Measurements from ENCODE around the gene MMS22L. TPM values are rescaled to one million over a fixed set of nuclear protein-coding genes. Genes with fewer than 3 reads are reported as not detected.
"Not testable (repeated sequence)": the region's sequence is repeated elsewhere in the genome, so short reads cannot be mapped to it uniquely, and the experiment has no call there.

MMS22L gene
- total RNA-seq, 2 donors from 2014 or later, result 40.9 to 62.0 TPM

DNA sequence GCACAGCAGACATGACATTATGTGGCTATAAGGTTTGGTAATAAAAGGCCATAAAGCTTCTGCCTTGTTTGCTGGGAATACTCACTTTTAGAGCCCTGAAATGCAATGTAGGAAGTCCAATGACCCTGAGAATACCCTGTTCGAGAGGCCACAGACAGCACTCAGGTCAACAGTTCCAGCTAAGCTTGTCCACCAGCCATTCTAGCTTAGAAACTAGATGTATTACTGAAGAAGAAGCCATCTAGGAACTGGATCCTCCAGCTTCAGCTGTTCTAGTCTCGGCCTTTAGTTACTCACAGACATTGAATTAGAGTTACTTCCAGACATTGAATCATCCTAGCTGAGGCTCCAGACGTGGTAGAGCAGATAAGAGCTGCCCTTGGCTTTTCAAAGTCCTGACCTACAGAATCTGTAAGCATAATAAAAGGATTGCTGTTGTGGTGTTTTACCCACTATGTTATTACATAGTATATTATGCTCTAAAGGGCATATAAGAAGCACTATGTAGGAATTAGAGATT is 84.9 kb downstream of the MMS22L start:
- Mint-ChIP-seq H3K9me3 (no peaks in the 10 kb centered on the region), H3K36me3 (ENCODE audit: low read depth) (peaks cover 12% of the 10 kb centered on the region), H3K27ac (no peak overlapping the region), H3K4me1 (no peaks in the 10 kb centered on the region), H3K4me3 (no peak overlapping the region), H3K27me3 (no peaks in the 10 kb centered on the region)
- no peak for ATAC-seq (replicated peaks)

- Mint-ChIP-seq H3K4me3 (no peak overlapping the region), H3K27ac (no peak overlapping the region), H3K4me1 (no peaks in the 10 kb centered on the region), H3K27me3 (no peaks in the 10 kb centered on the region), H3K36me3 (ENCODE audit: low read depth) (peaks cover 7% of the 10 kb centered on the region), H3K9me3 (no peaks in the 10 kb centered on the region)
- no peak for ATAC-seq (replicated peaks)
Observed at GRCh38 chr6:97195117-97195516, 87.9 kb downstream of the MMS22L start.

DNA sequence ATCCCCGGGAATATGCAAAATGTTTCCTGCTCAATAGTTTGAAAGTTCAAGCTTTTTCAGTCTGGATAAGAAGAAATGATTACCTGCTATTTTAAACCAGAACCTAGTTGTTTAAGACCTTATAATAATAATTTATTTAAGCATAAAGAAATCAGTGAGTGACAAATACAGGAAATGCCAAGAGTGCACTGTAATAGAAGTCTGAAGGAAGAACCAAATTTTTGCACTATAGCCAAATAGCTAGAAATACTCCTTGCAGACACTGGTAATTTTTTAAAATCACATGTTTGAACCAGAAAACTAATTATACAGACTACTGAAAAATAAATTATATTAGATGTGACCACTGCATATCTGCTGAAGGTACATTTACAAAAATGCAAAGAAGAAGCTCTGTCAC is 93.2 kb downstream of the MMS22L start:
- H3K27me3 Mint-ChIP-seq, result no peaks in the 10 kb centered on the region
- H3K4me1 Mint-ChIP-seq, result no peaks in the 10 kb centered on the region
- ATAC-seq (replicated peaks), result no peak
- no peak overlapping the region for H3K27ac Mint-ChIP-seq
- peaks cover 7% of the 10 kb centered on the region for H3K36me3 Mint-ChIP-seq (ENCODE audit: low read depth)
- H3K4me3 Mint-ChIP-seq, result no peak overlapping the region
- H3K9me3 Mint-ChIP-seq, result no peaks in the 10 kb centered on the region

DNA sequence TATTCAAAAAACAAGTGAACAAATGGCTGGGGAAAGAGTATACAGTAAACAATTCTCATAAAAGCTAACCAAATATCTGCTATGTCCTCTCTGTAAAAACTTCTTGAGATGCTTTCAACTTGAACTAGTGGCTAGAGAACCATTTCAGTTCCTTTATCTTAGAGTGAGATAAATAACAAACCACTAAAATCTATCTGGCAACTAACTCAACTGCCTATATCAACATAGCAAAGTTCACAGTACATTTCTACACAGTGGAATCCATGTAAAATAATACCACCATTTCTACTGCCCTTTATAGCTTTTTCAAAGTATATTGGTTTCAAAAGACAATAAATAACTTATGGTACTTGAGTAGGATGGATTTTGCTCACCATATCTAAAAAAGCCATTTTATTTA is 95.1 kb downstream of the MMS22L start:
- H3K4me3 Mint-ChIP-seq, result no peak overlapping the region
- H3K36me3 Mint-ChIP-seq (ENCODE audit: low read depth), result no peaks in the 10 kb centered on the region
- ATAC-seq (replicated peaks), result no peak
- H3K27ac Mint-ChIP-seq, result no peak overlapping the region
- no peaks in the 10 kb centered on the region for H3K27me3 Mint-ChIP-seq
- H3K9me3 Mint-ChIP-seq, result no peaks in the 10 kb centered on the region
- no peaks in the 10 kb centered on the region for H3K4me1 Mint-ChIP-seq

DNA sequence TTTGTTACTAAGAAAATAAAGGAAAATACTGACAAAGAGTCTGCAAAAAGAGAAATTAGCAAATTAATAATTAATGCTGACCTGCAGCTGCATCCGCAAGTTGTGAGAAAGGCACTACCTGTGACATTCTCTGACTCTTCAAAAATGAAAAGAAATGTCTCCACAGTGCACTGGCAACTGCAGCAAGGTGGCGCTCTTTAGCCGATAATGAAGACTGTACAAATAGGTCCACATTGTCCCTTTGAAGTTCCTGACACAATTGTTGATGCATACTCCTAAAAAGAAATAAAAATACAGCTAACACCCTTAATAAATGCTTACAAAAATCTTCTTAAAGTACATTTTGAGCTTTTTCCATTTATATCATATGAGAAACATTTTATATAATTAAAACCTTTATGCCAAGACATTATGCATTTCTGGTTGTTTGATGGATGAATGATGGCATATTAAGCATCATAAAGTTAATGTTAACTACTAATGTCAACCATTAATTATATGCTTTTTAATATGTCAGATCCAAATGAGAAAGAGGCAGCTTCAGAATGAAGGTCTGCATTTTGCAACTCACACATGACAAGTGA is 96.5 kb downstream of the MMS22L start:
- Mint-ChIP-seq H3K36me3 (ENCODE audit: low read depth) (peaks cover 4% of the 10 kb centered on the region), H3K27ac (no peak overlapping the region)

GRCh38 chr6:97177905-97178304 is 105.1 kb downstream of the MMS22L start:
- Mint-ChIP-seq H3K9me3 (no peaks in the 10 kb centered on the region), H3K27me3 (no peaks in the 10 kb centered on the region), H3K27ac (no peak overlapping the region), H3K36me3 (ENCODE audit: low read depth) (peaks cover 54% of the 10 kb centered on the region), H3K4me3 (no peak overlapping the region), H3K4me1 (no peaks in the 10 kb centered on the region)
- ATAC-seq (replicated peaks), result no peak

More for the DNA sequence above, 96.5 kb downstream of the MMS22L start:
- Mint-ChIP-seq H3K9me3 (no peaks in the 10 kb centered on the region), H3K4me3 (no peak overlapping the region), H3K27me3 (no peaks in the 10 kb centered on the region), H3K4me1 (no peaks in the 10 kb centered on the region)
- peak; percentile 66 for ATAC-seq (replicated peaks)

GRCh38 chr6:97176468-97176867 is 106.5 kb downstream of the MMS22L start:
- H3K4me1 Mint-ChIP-seq, result no peaks in the 10 kb centered on the region
- H3K4me3 Mint-ChIP-seq, result no peak overlapping the region
- H3K27ac Mint-ChIP-seq, result no peak overlapping the region
- H3K27me3 Mint-ChIP-seq, result no peaks in the 10 kb centered on the region
- H3K36me3 Mint-ChIP-seq (ENCODE audit: low read depth), result peaks cover 64% of the 10 kb centered on the region
- no peak for ATAC-seq (replicated peaks)
- no peaks in the 10 kb centered on the region for H3K9me3 Mint-ChIP-seq

- no peak overlapping the region for H3K27ac Mint-ChIP-seq
- ATAC-seq (replicated peaks), result no peak
- H3K4me3 Mint-ChIP-seq, result no peak overlapping the region
- no peaks in the 10 kb centered on the region for H3K27me3 Mint-ChIP-seq
- H3K4me1 Mint-ChIP-seq, result no peaks in the 10 kb centered on the region
- no peaks in the 10 kb centered on the region for H3K9me3 Mint-ChIP-seq
- peaks cover 64% of the 10 kb centered on the region for H3K36me3 Mint-ChIP-seq (ENCODE audit: low read depth)
Observed at GRCh38 chr6:97175806-97176205, 107.2 kb downstream of the MMS22L start.

- peaks cover 64% of the 10 kb centered on the region for H3K36me3 Mint-ChIP-seq (ENCODE audit: low read depth)
- H3K27ac Mint-ChIP-seq, result no peak overlapping the region
- H3K9me3 Mint-ChIP-seq, result no peaks in the 10 kb centered on the region
- H3K4me1 Mint-ChIP-seq, result no peaks in the 10 kb centered on the region
- no peak overlapping the region for H3K4me3 Mint-ChIP-seq
- H3K27me3 Mint-ChIP-seq, result no peaks in the 10 kb centered on the region
- ATAC-seq (replicated peaks), result no peak
Observed at GRCh38 chr6:97174471-97174870, 108.5 kb downstream of the MMS22L start.

DNA sequence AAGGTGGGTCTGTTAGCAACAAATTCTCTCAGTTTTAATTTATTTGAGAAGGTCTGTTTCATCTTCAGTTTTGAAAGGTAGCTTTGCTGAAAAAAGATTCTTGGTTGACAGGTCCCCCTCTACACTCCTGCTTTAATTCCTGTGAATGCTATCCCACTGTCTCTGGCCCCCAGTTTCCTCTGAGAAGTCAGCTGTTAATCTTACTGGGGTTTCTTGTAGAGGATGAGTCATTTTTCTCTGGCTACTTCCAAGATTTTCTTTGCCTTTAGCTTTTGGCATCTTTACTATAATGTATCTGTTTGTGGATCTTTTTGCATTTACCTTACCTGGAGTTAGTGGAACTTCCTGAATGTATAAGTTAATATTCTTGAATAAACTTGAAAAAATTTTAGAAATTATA is 122.7 kb downstream of the MMS22L start:
- H3K9me3 Mint-ChIP-seq, result no peaks in the 10 kb centered on the region
- H3K27ac Mint-ChIP-seq, result no peak overlapping the region
- no peaks in the 10 kb centered on the region for H3K27me3 Mint-ChIP-seq
- H3K36me3 Mint-ChIP-seq (ENCODE audit: low read depth), result peaks cover 58% of the 10 kb centered on the region
- H3K4me3 Mint-ChIP-seq, result no peak overlapping the region
- no peaks in the 10 kb centered on the region for H3K4me1 Mint-ChIP-seq
- ATAC-seq (replicated peaks), result no peak

GRCh38 chr6:97155447-97155846 is 127.6 kb downstream of the MMS22L start:
- H3K4me1 Mint-ChIP-seq; H3K4me3 Mint-ChIP-seq; ATAC-seq (replicated peaks); H3K9me3 Mint-ChIP-seq; H3K27me3 Mint-ChIP-seq; H3K27ac Mint-ChIP-seq: not testable (repeated sequence)
- H3K36me3 Mint-ChIP-seq (ENCODE audit: low read depth), result peaks cover 32% of the 10 kb centered on the region

DNA sequence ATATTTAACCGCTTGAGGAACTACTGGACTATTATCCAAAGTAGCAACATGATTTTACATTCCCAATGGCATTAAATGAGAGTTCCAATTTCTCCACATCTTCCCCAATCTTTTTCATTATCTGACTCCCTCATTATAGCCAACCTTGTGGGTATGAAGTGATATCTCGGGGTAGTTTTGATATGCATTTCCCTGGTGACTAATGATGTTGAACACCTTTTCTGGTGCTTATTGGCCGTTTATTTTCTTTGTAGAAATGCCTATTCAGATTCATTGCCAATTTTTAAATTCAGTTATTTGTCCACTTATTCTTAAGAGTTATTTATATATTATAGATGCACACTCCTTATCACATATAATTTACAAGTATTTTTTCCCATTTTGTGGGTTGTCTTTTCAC is 129.0 kb downstream of the MMS22L start:
- H3K9me3 Mint-ChIP-seq, result no peaks in the 10 kb centered on the region
- peaks cover 35% of the 10 kb centered on the region for H3K36me3 Mint-ChIP-seq (ENCODE audit: low read depth)
- ATAC-seq (replicated peaks), result no peak
- no peak overlapping the region for H3K27ac Mint-ChIP-seq
- H3K4me1 Mint-ChIP-seq, result no peaks in the 10 kb centered on the region
- no peak overlapping the region for H3K4me3 Mint-ChIP-seq
- no peaks in the 10 kb centered on the region for H3K27me3 Mint-ChIP-seq

DNA sequence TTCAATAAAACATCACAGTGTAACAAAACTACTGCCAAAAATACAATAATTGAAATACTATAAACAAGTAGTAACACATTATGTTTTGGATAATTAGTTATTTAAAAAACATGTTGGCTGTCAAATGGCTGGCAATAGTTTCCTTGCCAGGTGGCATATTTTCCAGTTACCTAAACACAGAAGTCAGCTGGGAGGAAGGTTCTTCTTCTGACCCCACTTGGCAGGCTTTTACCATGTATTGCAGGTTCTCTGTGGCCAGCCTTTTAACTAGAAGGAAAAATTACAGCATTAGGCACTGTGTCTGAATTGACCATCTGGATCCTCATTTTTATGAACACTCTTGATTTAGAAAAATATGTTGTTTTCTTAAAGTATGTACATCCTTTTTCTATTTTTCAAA is 131.4 kb downstream of the MMS22L start:
- Mint-ChIP-seq H3K9me3 (no peaks in the 10 kb centered on the region), H3K27ac (no peak overlapping the region), H3K36me3 (ENCODE audit: low read depth) (peaks cover 36% of the 10 kb centered on the region), H3K4me1 (no peaks in the 10 kb centered on the region), H3K4me3 (no peak overlapping the region), H3K27me3 (no peaks in the 10 kb centered on the region)
- no peak for ATAC-seq (replicated peaks)

DNA sequence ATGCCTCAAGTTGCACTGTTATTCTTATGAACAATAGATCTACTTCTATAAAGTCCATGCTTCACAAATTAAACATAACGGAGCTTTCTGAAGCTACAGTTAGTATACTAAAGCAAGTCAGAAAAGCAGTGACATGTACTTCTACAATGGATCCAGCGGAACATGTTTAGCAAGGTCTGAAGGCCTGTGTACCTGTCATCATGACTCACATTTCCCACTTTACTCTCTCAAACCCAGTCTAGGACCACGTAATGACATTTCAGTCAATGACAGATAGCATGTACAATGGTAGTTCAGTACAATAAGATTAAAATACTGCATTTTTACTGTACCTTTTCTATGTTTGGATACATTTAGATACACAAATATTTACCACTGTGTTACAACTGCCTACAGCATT is 132.1 kb downstream of the MMS22L start:
- Mint-ChIP-seq H3K4me3 (no peak overlapping the region), H3K36me3 (ENCODE audit: low read depth) (peaks cover 38% of the 10 kb centered on the region), H3K9me3 (no peaks in the 10 kb centered on the region), H3K4me1 (no peaks in the 10 kb centered on the region), H3K27ac (no peak overlapping the region), H3K27me3 (no peaks in the 10 kb centered on the region)
- ATAC-seq (replicated peaks), result no peak

DNA sequence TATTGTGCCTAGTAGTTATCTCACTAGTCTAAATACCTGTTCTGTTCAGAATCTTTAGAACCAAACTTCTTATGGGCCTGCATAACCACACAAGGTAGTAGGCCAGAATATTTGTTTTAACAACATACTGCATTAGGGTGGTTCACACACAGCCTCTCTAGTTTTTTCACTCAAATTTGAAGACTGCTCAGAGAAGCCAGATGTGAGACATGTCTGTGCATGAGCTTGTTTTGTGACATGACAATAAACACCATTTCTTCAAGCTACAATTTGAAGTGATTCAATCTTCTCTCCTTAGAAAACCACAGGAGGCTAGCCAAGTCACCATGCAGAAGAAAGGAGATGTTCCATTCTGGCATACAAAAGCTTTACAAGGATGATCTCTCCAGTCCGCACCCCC is 135.6 kb downstream of the MMS22L start:
- Mint-ChIP-seq H3K9me3 (no peaks in the 10 kb centered on the region), H3K36me3 (ENCODE audit: low read depth) (peaks cover 47% of the 10 kb centered on the region), H3K4me3 (no peak overlapping the region), H3K27me3 (no peaks in the 10 kb centered on the region), H3K27ac (no peak overlapping the region), H3K4me1 (no peaks in the 10 kb centered on the region)
- ATAC-seq (replicated peaks), result no peak

GRCh38 chr6:97145691-97146090 is 137.3 kb downstream of the MMS22L start:
- ATAC-seq (replicated peaks), result no peak
- H3K9me3 Mint-ChIP-seq, result no peaks in the 10 kb centered on the region
- H3K4me3 Mint-ChIP-seq, result no peak overlapping the region
- no peaks in the 10 kb centered on the region for H3K27me3 Mint-ChIP-seq
- H3K36me3 Mint-ChIP-seq (ENCODE audit: low read depth), result peaks cover 37% of the 10 kb centered on the region
- no peak overlapping the region for H3K27ac Mint-ChIP-seq
- no peaks in the 10 kb centered on the region for H3K4me1 Mint-ChIP-seq

Measured in activated T-helper 17 cell treated with anti-CD3 and anti-CD28 coated beads, Interleukin-2, amount 50 U/mL, for 72 hours (primary cell).